ENCODE data around the gene FAM169A. TPM values are rescaled to one million over a fixed set of nuclear protein-coding genes. Genes with fewer than 3 reads are reported as not detected.
"Not testable (repeated sequence)": the region's sequence is repeated elsewhere in the genome, so short reads cannot be mapped to it uniquely, and the experiment has no call there.

FAM169A gene
- total and polyA plus RNA-seq, 7 experiments from 2014 or later: 2.3 to 22.4 (median 14.2) TPM

DNA sequence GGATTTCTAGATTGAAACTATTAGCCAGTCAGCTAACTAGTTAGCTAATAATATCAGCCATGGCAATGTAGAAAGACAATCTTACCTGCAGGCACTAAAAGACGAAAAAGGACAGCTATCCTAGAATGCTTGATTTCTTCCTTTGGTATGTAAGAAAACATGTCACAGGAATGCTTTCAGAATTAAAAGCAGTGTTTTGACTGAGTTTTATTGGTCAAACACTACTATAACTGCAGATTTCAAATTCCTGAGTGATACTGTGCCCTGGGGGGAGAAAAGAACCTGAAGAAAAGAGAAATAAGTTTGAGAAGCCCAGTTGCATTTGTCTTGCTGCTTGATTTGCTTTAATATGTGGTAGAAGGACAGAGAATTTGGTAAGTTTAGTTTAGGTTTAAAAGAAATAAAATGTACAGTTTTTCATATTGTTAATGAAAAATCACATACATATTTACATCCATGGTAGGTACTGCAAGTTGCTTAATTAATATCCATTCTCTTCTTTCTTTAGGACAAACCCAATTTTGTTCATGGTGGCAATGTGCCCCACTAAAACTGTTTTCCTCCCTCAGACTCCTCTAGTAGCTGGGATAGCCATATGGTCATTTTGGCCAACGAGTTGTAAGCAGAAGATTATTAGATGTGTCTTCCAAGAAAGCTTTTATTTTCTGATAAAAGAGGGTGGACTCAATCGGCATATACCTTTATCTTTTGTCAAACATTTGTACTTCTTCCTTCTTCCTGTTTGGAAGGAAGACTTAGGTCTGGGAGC is 4.3 kb upstream of the FAM169A start:
- H3K4me1 Mint-ChIP-seq: peaks cover under 1 to 8% (median 3%) of the 10 kb centered on the region in 7 donors
- Histone ChIP-seq H3K27me3 (ENCODE audit: control insufficient read depth in 2 of 2, insufficient read depth in 2 of 2, low read length in 2 of 2) (no peaks in the 10 kb centered on the region), H3K27ac (ENCODE audit: low read depth, low read length) (no peak overlapping the region), H3K4me3 (ENCODE audit: low read length) (no peak overlapping the region), H3K4me1 (ENCODE audit: control insufficient read depth in 2 of 2, insufficient read depth in 2 of 2, low read length in 2 of 2) (no peaks in the 10 kb centered on the region), H3K36me3 (ENCODE audit: control insufficient read depth in 2 of 3, insufficient read depth in 3 of 3, low read length in 3 of 3) (no peaks in the 10 kb centered on the region), H3K9me3 (ENCODE audit: control insufficient read depth in 2 of 3, low read length in 3 of 3) (no peaks in the 10 kb centered on the region)
- H3K27ac Mint-ChIP-seq: no peak overlapping the region
- H3K9me3 Mint-ChIP-seq: no peaks in the 10 kb centered on the region
- intact Hi-C loops (cut with micrococcal nuclease): no loop called here
- peaks cover 0 to 5% (median 0%) of the 10 kb centered on the region in 5 donors for H3K36me3 Mint-ChIP-seq
- no peak for ATAC-seq
- H3K27me3 Mint-ChIP-seq: peaks cover 0 to 27% (median 4%) of the 10 kb centered on the region in 5 donors
- no peak overlapping the region for H3K4me3 Mint-ChIP-seq
- DNase-seq: no peak
- POLR2A ChIA-PET: no interaction called here
- CTCF ChIA-PET: interaction anchor here (0.6 kb wide), 1 partner anchor 19 kb away, joined by 3 read pairs; no protein-coding TSS in a partner anchor

DNA sequence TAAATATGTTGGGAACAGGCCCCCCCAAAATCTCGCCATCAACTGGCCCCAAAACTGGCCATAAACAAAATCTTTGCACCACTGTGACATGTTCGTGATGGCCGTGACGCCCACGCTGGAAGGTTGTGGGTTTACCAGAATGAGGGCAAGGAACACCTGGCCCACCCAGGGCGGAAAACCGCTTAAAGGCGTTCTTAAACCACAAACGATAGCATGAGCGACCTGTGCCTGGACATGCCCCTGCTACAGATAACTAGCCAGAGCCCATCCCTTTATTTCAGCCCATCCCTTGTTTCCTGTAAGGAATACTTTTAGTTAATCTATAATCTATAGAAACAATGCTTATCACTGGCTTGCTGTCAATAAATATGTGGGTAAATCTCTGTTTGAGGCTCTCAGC is 3.2 kb upstream of the FAM169A start:
- H3K27me3 ChIP-seq (ENCODE audit: control insufficient read depth in 2 of 2, insufficient read depth in 2 of 2, low read length in 2 of 2); H3K36me3 ChIP-seq (ENCODE audit: control insufficient read depth in 2 of 3, insufficient read depth in 3 of 3, low read length in 3 of 3); H3K9me3 Mint-ChIP-seq; H3K4me3 ChIP-seq (ENCODE audit: low read length); ATAC-seq; DNase-seq; H3K27ac ChIP-seq (ENCODE audit: low read depth, low read length); H3K27ac Mint-ChIP-seq; H3K36me3 Mint-ChIP-seq; POLR2A ChIA-PET; H3K9me3 ChIP-seq (ENCODE audit: control insufficient read depth in 2 of 3, low read length in 3 of 3); CTCF ChIA-PET; H3K4me1 ChIP-seq (ENCODE audit: control insufficient read depth in 2 of 2, insufficient read depth in 2 of 2, low read length in 2 of 2); H3K4me3 Mint-ChIP-seq: not testable (repeated sequence)
- H3K4me1 Mint-ChIP-seq: peaks cover 6 to 19% (median 12%) of the 10 kb centered on the region in 7 donors
- peaks cover 0 to 31% (median 4%) of the 10 kb centered on the region in 5 donors for H3K27me3 Mint-ChIP-seq
- intact Hi-C loops (cut with micrococcal nuclease): loop anchor here (5.0 kb wide), 5 partner anchors 182 to 1372 kb away; partner anchors contain the start of genes ANKRD31 (in 1 of the 2), BTF3 (in 1 of the 2), GCNT4 (in 1 of the 2) and HEXB (in 1 of the 2)

DNA sequence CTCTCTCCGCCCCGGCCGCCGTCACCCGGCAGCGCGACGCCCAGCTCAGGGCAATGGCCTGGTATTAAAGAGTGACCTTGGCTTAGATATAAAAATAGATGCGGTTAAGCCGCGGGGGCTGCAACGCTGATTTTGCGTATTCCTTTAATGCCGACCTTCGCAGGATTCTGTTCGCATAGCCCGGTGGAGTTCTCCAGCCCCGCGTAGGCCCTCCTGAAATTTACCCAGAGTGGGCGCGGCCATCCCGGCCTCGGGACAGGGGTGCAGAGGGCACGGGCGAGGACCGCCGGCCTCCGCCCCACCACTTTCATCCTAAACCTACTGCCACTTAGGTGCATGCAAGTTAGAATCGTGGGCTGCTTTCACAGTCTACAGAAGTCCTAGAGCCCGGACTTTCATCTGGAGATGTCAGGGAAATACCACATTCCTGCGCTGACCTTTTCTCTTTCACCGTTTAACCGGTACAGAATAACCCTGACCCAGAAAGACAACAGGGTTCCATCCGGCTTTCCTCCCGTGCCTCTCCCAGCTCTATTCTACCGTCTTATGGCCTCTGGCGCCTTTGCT is 492 bp upstream of the FAM169A start:
- H3K9me3 Mint-ChIP-seq: no peaks in the 10 kb centered on the region
- peaks cover 7 to 42% (median 35%) of the 10 kb centered on the region in 7 donors for H3K4me1 Mint-ChIP-seq
- no peaks in the 10 kb centered on the region for H3K36me3 Mint-ChIP-seq
- ATAC-seq (peak; percentile 5), DNase-seq (peak in 1 of 9 donors; percentile 18)
- H3K36me3 ChIP-seq (ENCODE audit: control insufficient read depth in 2 of 3, insufficient read depth in 3 of 3, low read length in 3 of 3): no peaks in the 10 kb centered on the region
- CTCF ChIA-PET: interaction anchor here (1.0 kb wide), 1 partner anchor 103 kb away, joined by 3 read pairs; no protein-coding TSS in a partner anchor
- H3K9me3 ChIP-seq (ENCODE audit: control insufficient read depth in 2 of 3, low read length in 3 of 3): no peaks in the 10 kb centered on the region
- H3K27me3 Mint-ChIP-seq: peaks cover 0 to 26% (median 0%) of the 10 kb centered on the region in 5 donors
- POLR2A ChIA-PET: interaction anchor here (0.6 to 2.0 kb wide), 5 partner anchors 14 to 470 kb away, joined by 3 to 6 read pairs (median 4); partner anchors contain the start of genes GCNT4 and HMGCR
- H3K4me3 Mint-ChIP-seq: peak overlapping the region; percentile 83 to 97 (median 89)
- no peaks in the 10 kb centered on the region for H3K27me3 ChIP-seq (ENCODE audit: control insufficient read depth in 2 of 2, insufficient read depth in 2 of 2, low read length in 2 of 2)
- H3K4me1 ChIP-seq (ENCODE audit: control insufficient read depth in 2 of 2, insufficient read depth in 2 of 2, low read length in 2 of 2): peaks cover 4 to 8% of the 10 kb centered on the region in 2 donors
- peak overlapping the region; percentile 78 for H3K27ac ChIP-seq (ENCODE audit: low read depth, low read length)
- intact Hi-C loops (cut with micrococcal nuclease): loop anchor here (1.0 to 5.0 kb wide), 8 partner anchors 99 to 1369 kb away; partner anchors contain the start of genes ANKRD31 (in 1 of the 2), BTF3 (in 1 of the 2), CERT1 (in 1 of the 2) and GCNT4 (in 1 of the 2)
- peak overlapping the region; percentile 75 to 94 (median 90) for H3K27ac Mint-ChIP-seq
- H3K4me3 ChIP-seq (ENCODE audit: low read length): peak overlapping the region; percentile 69

DNA sequence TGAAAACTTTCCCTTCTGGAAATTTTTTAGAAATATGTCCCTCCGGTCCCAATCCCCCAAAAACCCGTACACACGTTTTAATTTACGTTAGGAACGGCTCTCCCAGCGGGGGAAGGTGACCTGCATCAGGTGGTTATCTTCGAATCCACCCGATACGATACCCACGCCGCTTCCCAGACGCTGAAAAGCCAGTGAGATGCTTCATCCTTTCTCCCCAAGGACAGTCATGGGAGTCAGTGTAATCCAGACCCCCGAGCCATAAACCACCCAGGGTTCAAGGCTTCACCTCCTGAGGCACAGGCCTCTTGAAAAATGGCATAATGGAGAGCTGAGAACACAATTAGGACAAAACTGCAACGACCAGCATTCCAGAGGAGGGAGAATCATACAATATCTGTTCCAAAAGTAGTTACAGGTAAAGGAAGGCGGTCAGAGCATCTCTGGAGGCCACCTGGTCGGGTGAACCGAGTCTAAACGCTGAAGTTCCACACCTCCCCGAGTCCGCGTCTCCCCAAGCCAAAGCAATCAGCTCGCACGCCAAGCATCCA is 857 bp downstream of the FAM169A start:
- H3K36me3 Mint-ChIP-seq: peaks cover 0 to 1% (median 0%) of the 10 kb centered on the region in 5 donors
- ChIA-PET CTCF (no interaction called here), POLR2A (interaction anchor here (0.6 to 1.9 kb wide), 4 partner anchors 11 to 1538 kb away, joined by 3 to 5 read pairs (median 4); partner anchors contain the start of genes ANKRD31 and GCNT4)
- Histone ChIP-seq H3K27me3 (ENCODE audit: control insufficient read depth in 2 of 2, insufficient read depth in 2 of 2, low read length in 2 of 2) (no peaks in the 10 kb centered on the region), H3K4me3 (ENCODE audit: low read length) (peak overlapping the region; percentile 69), H3K4me1 (ENCODE audit: control insufficient read depth in 2 of 2, insufficient read depth in 2 of 2, low read length in 2 of 2) (peaks cover 4 to 8% of the 10 kb centered on the region in 2 donors), H3K9me3 (ENCODE audit: control insufficient read depth in 2 of 3, low read length in 3 of 3) (no peaks in the 10 kb centered on the region), H3K36me3 (ENCODE audit: control insufficient read depth in 2 of 3, insufficient read depth in 3 of 3, low read length in 3 of 3) (no peaks in the 10 kb centered on the region), H3K27ac (ENCODE audit: low read depth, low read length) (peak overlapping the region; percentile 78)
- H3K27me3 Mint-ChIP-seq: peaks cover 0 to 26% (median 0%) of the 10 kb centered on the region in 5 donors
- peak overlapping the region; percentile 86 to 99 (median 96) for H3K4me3 Mint-ChIP-seq
- DNase-seq (peak in 1 of 9 donors; percentile 10), ATAC-seq (no peak)
- peak overlapping the region; percentile 79 to 97 (median 95) for H3K27ac Mint-ChIP-seq
- H3K4me1 Mint-ChIP-seq: peaks cover 7 to 54% (median 48%) of the 10 kb centered on the region in 7 donors
- intact Hi-C loops (cut with micrococcal nuclease): loop anchor here (1.0 to 5.0 kb wide), 6 partner anchors 98 to 1368 kb away; partner anchors contain the start of genes ANKRD31 (in 1 of the 2), BTF3 (in 1 of the 2), GCNT4 (in 1 of the 2) and GFM2 (in 1 of the 2)
- H3K9me3 Mint-ChIP-seq: no peaks in the 10 kb centered on the region

DNA sequence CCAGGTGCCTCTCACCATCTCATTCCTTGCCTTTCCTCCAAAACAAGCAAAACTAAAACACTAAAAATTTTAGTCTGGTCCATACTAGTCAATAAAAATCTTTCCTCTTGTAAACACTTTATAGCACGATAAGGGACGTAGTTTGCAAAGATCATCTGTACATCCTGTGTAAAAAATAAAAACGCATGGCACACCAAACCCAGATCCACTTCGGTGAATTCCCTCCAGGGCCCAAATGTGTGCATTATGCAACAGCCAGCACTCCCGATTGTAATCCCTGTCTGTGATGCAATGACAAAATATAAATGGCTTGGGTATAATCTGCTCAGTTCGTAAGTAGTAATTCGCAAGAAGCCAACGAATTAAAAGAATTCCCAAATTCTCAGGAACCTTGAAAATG is 1.4 kb downstream of the FAM169A start:
- peaks cover 0 to 26% (median 0%) of the 10 kb centered on the region in 5 donors for H3K27me3 Mint-ChIP-seq
- no peak overlapping the region for H3K27ac ChIP-seq (ENCODE audit: low read depth, low read length)
- H3K4me1 ChIP-seq (ENCODE audit: control insufficient read depth in 2 of 2, insufficient read depth in 2 of 2, low read length in 2 of 2): peaks cover 4 to 8% of the 10 kb centered on the region in 2 donors
- peaks cover 0 to 6% (median 0%) of the 10 kb centered on the region in 5 donors for H3K36me3 Mint-ChIP-seq
- no peaks in the 10 kb centered on the region for H3K36me3 ChIP-seq (ENCODE audit: control insufficient read depth in 2 of 3, insufficient read depth in 3 of 3, low read length in 3 of 3)
- intact Hi-C loops (cut with micrococcal nuclease): loop anchor here (1.0 to 5.0 kb wide), 6 partner anchors 98 to 1368 kb away; partner anchors contain the start of genes ANKRD31 (in 1 of the 2), BTF3 (in 1 of the 2), GCNT4 (in 1 of the 2) and GFM2 (in 1 of the 2)
- no peaks in the 10 kb centered on the region for H3K27me3 ChIP-seq (ENCODE audit: control insufficient read depth in 2 of 2, insufficient read depth in 2 of 2, low read length in 2 of 2)
- ChIA-PET POLR2A (interaction anchor here (0.7 to 1.9 kb wide), 3 partner anchors 186 to 372 kb away, joined by 3 to 5 read pairs (median 3); partner anchors contain the start of gene ANKRD31), CTCF (no interaction called here)
- peaks cover 7 to 59% (median 53%) of the 10 kb centered on the region in 7 donors for H3K4me1 Mint-ChIP-seq
- no peak for DNase-seq
- no peaks in the 10 kb centered on the region for H3K9me3 ChIP-seq (ENCODE audit: control insufficient read depth in 2 of 3, low read length in 3 of 3)
- H3K4me3 Mint-ChIP-seq: peak overlapping the region in 9 of 10 donors; percentile 86 to 99 (median 97)
- no peak for ATAC-seq
- peak overlapping the region; percentile 69 for H3K4me3 ChIP-seq (ENCODE audit: low read length)
- peak overlapping the region in 8 of 9 donors; percentile 83 to 97 (median 95) for H3K27ac Mint-ChIP-seq
- H3K9me3 Mint-ChIP-seq: no peaks in the 10 kb centered on the region

DNA sequence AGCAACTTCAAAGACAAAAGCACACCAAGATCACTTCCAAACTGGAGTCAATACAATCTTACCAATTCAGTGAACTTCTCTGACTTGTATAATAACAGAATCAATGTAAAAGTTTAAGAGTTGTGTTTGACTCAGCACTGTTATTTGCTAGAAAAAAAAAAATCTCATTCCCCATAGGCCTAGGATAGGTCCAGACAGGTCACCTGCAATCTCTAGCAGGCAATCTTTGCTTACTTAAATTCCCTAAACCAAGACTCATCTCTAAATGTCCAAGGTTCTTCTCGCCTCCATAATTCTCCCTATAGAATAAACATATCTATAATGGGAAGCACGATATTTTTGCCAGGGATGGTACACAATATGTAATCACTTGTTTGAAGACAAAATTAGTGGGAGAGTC is 2.5 kb downstream of the FAM169A start:
- Histone ChIP-seq H3K4me3 (ENCODE audit: low read length) (no peak overlapping the region), H3K27me3 (ENCODE audit: control insufficient read depth in 2 of 2, insufficient read depth in 2 of 2, low read length in 2 of 2) (no peaks in the 10 kb centered on the region)

More for the DNA sequence above, 2.5 kb downstream of the FAM169A start:
- DNase-seq (no peak), ATAC-seq (no peak)
- Histone ChIP-seq H3K36me3 (ENCODE audit: control insufficient read depth in 2 of 3, insufficient read depth in 3 of 3, low read length in 3 of 3) (no peaks in the 10 kb centered on the region), H3K4me1 (ENCODE audit: control insufficient read depth in 2 of 2, insufficient read depth in 2 of 2, low read length in 2 of 2) (peaks cover 4 to 8% of the 10 kb centered on the region in 2 donors), H3K9me3 (ENCODE audit: control insufficient read depth in 2 of 3, low read length in 3 of 3) (no peaks in the 10 kb centered on the region), H3K27ac (ENCODE audit: low read depth, low read length) (no peak overlapping the region)
- CTCF ChIA-PET: no interaction called here
- POLR2A ChIA-PET: interaction anchor here (1.1 kb wide), 1 partner anchor 13 kb away, joined by 3 read pairs; no protein-coding TSS in a partner anchor
- Mint-ChIP-seq H3K27me3 (peaks cover 0 to 22% (median 0%) of the 10 kb centered on the region in 5 donors), H3K4me1 (peaks cover 7 to 62% (median 56%) of the 10 kb centered on the region in 7 donors), H3K27ac (no peak overlapping the region), H3K36me3 (peaks cover 0 to 6% (median 0%) of the 10 kb centered on the region in 5 donors), H3K4me3 (peak overlapping the region in 8 of 10 donors; percentile 10 to 51 (median 23)), H3K9me3 (no peaks in the 10 kb centered on the region)
- intact Hi-C loops (cut with micrococcal nuclease): no loop called here

Data from naive thymus-derived CD4-positive, alpha-beta T cell (primary cell).